HepG2 (cell line): ENCODE data around the gene SCIN. TPM values are rescaled to one million over a fixed set of nuclear protein-coding genes. Genes with fewer than 3 reads are reported as not detected.

Experiments
- DPF2 ChIP-seq: sonication (generic); formaldehyde crosslinking; IDR thresholded peaks from 2 replicates; pipeline ENCODE4 v1.4.0; 2020; ENCODE audit warnings: mild to moderate bottlenecking, low read depth, missing genetic modification reagents, borderline replicate concordance
- FOXP1 ChIP-seq, 2 experiments: fragments of 450-650 bp in 1 of 2; IDR thresholded peaks; 2 replicates each; pipeline ENCODE4 v1.6.1; 2017 to 2018; ENCODE audit warnings: antibody characterized with exemption in 1 of 2
- HNF4G ChIP-seq, 2 experiments: sonication (generic) in 1 of 2; formaldehyde crosslinking in 1 of 2; IDR thresholded peaks; 2 replicates each; pipeline versions ENCODE4 v1.4.0 to v1.6.1; 2011 to 2020; ENCODE audit warnings: borderline replicate concordance in 2 of 2, low read depth in 2 of 2, mild to moderate bottlenecking in 2 of 2, low read length in 1 of 2, missing genetic modification reagents in 1 of 2, moderate library complexity in 1 of 2
- KDM2A ChIP-seq: sonication (generic); formaldehyde crosslinking; IDR thresholded peaks from 2 replicates; pipeline ENCODE4 v1.4.0; 2020; ENCODE audit warnings: low read depth, missing genetic modification reagents, borderline replicate concordance
- MAFG ChIP-seq: sonication (generic); formaldehyde crosslinking; IDR thresholded peaks from 2 replicates; pipeline ENCODE4 v1.5.1; 2020; ENCODE audit warnings: mild to moderate bottlenecking, missing genetic modification reagents
- MED8 ChIP-seq: sonication (generic); formaldehyde crosslinking; IDR thresholded peaks from 2 replicates; pipeline ENCODE4 v1.8.1; 2023; ENCODE audit warnings: mild to moderate bottlenecking, missing genetic modification reagents; ENCODE audit not compliant: insufficient replicate concordance
- PAXIP1 ChIP-seq: sonication (generic); formaldehyde crosslinking; conservative IDR thresholded peaks from 2 replicates; pipeline ENCODE4 v1.4.0; 2020; ENCODE audit warnings: mild to moderate bottlenecking, missing genetic modification reagents, moderate library complexity
- RNF2 ChIP-seq: fragments of 450-650 bp; conservative IDR thresholded peaks from 2 replicates; pipeline ENCODE4 v1.6.1; 2016; ENCODE audit warnings: low read depth
- ZMYM3 ChIP-seq: sonication (generic); formaldehyde crosslinking; IDR thresholded peaks from 2 replicates; pipeline ENCODE4 v1.5.1; 2020; ENCODE audit warnings: mild to moderate bottlenecking, missing genetic modification reagents
- ZNF253 ChIP-seq: sonication (generic); formaldehyde crosslinking; IDR thresholded peaks from 2 replicates; pipeline ENCODE4 v1.8.0; 2022; ENCODE audit warnings: mild to moderate bottlenecking, missing genetic modification reagents, borderline replicate concordance
- ZNF674 ChIP-seq: sonication (generic); formaldehyde crosslinking; IDR thresholded peaks from 2 replicates; pipeline ENCODE4 v1.5.0; 2020; ENCODE audit warnings: low read depth, mild to moderate bottlenecking, missing genetic modification reagents
- ZNF784 ChIP-seq: sonication (generic); formaldehyde crosslinking; IDR thresholded peaks from 2 replicates; pipeline ENCODE4 v1.5.1; 2020; ENCODE audit warnings: missing genetic modification reagents, mild to moderate bottlenecking, borderline replicate concordance
- polyA plus RNA-seq, 8 experiments: library from polyadenylated mRNA; depleted of rRNA in 3 of 8; stranded (reverse) in 7 of 8; unstranded in 1 of 8; fragments of >200 nt; fragmentation: Illumina TruSeq in 4 of 8; extraction: Trizol in 4 of 8; gene quantifications; 2 replicates each; pipeline versions ENCODE4 v1.2.1 to v1.2.3, GENCODE V29; 2011 to 2016; ENCODE audit warnings: low read depth in 4 of 8, missing spikeins in 1 of 8, mixed read lengths in 1 of 8; ENCODE audit not compliant: insufficient read depth in 1 of 8
- total RNA-seq, 5 experiments: library from RNA; depleted of rRNA; stranded (reverse); fragments of >200 nt; fragmentation: Illumina TruSeq; extraction: Trizol; gene quantifications; 2 replicates each; pipeline ENCODE4 v1.2.3, GENCODE V29; 2016; ENCODE audit warnings: low read depth in 1 of 5
- TF ChIP-seq, protein P1 (sequence below): sonication (generic); formaldehyde crosslinking; IDR thresholded peaks from 2 replicates; pipeline ENCODE4 v1.4.0; 2020; ENCODE audit warnings: missing genetic modification reagents
- TF ChIP-seq, protein P2 (sequence below): sonication (generic); formaldehyde crosslinking; IDR thresholded peaks from 2 replicates; pipeline ENCODE4 v1.4.0; 2020; ENCODE audit warnings: missing genetic modification reagents
- TF ChIP-seq, protein P3 (sequence below): sonication (generic); formaldehyde crosslinking; IDR thresholded peaks from 2 replicates; pipeline ENCODE4 v1.4.0; 2020; ENCODE audit warnings: missing genetic modification reagents

The SCIN gene
- total and polyA plus RNA-seq, 2 of the 13 experiments (the other 11 are each of a cell fraction or from before 2014, with no cell fraction given) = not detected

- TF ChIP-seq, protein P1, sequence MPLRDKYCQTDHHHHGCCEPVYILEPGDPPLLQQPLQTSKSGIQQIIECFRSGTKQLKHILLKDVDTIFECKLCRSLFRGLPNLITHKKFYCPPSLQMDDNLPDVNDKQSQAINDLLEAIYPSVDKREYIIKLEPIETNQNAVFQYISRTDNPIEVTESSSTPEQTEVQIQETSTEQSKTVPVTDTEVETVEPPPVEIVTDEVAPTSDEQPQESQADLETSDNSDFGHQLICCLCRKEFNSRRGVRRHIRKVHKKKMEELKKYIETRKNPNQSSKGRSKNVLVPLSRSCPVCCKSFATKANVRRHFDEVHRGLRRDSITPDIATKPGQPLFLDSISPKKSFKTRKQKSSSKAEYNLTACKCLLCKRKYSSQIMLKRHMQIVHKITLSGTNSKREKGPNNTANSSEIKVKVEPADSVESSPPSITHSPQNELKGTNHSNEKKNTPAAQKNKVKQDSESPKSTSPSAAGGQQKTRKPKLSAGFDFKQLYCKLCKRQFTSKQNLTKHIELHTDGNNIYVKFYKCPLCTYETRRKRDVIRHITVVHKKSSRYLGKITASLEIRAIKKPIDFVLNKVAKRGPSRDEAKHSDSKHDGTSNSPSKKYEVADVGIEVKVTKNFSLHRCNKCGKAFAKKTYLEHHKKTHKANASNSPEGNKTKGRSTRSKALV (CRISPR knock-in tag) = no peak
- TF ChIP-seq MED8 (CRISPR knock-in tag) = no peak
- peak; percentile 2; the same call in 1 of the 2 replicates for TF ChIP-seq RNF2
- no peak for TF ChIP-seq FOXP1 (IDR thresholded peaks at IDR 0.05)
- TF ChIP-seq FOXP1 (CRISPR knock-in tag; IDR thresholded peaks at IDR 0.05) = no peak
- peak; percentile 73; the same call in 1 of the 2 replicates for TF ChIP-seq KDM2A (CRISPR knock-in tag)
- TF ChIP-seq, protein P2, sequence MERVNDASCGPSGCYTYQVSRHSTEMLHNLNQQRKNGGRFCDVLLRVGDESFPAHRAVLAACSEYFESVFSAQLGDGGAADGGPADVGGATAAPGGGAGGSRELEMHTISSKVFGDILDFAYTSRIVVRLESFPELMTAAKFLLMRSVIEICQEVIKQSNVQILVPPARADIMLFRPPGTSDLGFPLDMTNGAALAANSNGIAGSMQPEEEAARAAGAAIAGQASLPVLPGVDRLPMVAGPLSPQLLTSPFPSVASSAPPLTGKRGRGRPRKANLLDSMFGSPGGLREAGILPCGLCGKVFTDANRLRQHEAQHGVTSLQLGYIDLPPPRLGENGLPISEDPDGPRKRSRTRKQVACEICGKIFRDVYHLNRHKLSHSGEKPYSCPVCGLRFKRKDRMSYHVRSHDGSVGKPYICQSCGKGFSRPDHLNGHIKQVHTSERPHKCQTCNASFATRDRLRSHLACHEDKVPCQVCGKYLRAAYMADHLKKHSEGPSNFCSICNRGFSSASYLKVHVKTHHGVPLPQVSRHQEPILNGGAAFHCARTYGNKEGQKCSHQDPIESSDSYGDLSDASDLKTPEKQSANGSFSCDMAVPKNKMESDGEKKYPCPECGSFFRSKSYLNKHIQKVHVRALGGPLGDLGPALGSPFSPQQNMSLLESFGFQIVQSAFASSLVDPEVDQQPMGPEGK (CRISPR knock-in tag) = 0 out of 2 replicates have a peak, but pooled peaks have one; percentile 21
- TF ChIP-seq PAXIP1 (CRISPR knock-in tag) = peak; percentile 45; the same call in 1 of the 2 replicates
- TF ChIP-seq HNF4G (IDR thresholded peaks at IDR 0.05; ENCODE audit: borderline replicate concordance, low read depth, low read length) = peak; percentile 33; the same call in 1 of the 2 replicates
- peak; percentile 71; the same call in 1 of the 2 replicates for TF ChIP-seq HNF4G (CRISPR knock-in tag; IDR thresholded peaks at IDR 0.05; ENCODE audit: borderline replicate concordance, low read depth)
- TF ChIP-seq DPF2 (CRISPR knock-in tag) = no peak; the same call in 1 of the 2 replicates
- TF ChIP-seq ZMYM3 (CRISPR knock-in tag) = no peak
- TF ChIP-seq ZNF784 = peak; percentile 60; the same call in 1 of the 2 replicates
- TF ChIP-seq MAFG (CRISPR knock-in tag) = no peak
- no peak for TF ChIP-seq ZNF674 (CRISPR knock-in tag)
- TF ChIP-seq, protein P3, sequence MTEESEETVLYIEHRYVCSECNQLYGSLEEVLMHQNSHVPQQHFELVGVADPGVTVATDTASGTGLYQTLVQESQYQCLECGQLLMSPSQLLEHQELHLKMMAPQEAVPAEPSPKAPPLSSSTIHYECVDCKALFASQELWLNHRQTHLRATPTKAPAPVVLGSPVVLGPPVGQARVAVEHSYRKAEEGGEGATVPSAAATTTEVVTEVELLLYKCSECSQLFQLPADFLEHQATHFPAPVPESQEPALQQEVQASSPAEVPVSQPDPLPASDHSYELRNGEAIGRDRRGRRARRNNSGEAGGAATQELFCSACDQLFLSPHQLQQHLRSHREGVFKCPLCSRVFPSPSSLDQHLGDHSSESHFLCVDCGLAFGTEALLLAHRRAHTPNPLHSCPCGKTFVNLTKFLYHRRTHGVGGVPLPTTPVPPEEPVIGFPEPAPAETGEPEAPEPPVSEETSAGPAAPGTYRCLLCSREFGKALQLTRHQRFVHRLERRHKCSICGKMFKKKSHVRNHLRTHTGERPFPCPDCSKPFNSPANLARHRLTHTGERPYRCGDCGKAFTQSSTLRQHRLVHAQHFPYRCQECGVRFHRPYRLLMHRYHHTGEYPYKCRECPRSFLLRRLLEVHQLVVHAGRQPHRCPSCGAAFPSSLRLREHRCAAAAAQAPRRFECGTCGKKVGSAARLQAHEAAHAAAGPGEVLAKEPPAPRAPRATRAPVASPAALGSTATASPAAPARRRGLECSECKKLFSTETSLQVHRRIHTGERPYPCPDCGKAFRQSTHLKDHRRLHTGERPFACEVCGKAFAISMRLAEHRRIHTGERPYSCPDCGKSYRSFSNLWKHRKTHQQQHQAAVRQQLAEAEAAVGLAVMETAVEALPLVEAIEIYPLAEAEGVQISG (CRISPR knock-in tag) = peak; percentile 47
- TF ChIP-seq ZNF253 (CRISPR knock-in tag) = no peak
Measured at GRCh38 chr7:12686891-12687717, 116.6 kb downstream of the SCIN start, which contains the start of gene ARL4A (continued).
